Measurements from ENCODE around the gene TRIM32.

GRCh38 chr9:116704470-116704869 is 17.4 kb downstream of the TRIM32 start:
- no peak for TF ChIP-seq CTCF (IDR thresholded peaks at IDR 0.05)
- no peak for TF ChIP-seq POLR2AphosphoS5 (IDR thresholded peaks at IDR 0.05)
- TF ChIP-seq EP300 (IDR thresholded peaks at IDR 0.05): no peak

All from sigmoid colon (tissue), 4 donors.